Measurements from ENCODE around the gene LRBA.

DNA sequence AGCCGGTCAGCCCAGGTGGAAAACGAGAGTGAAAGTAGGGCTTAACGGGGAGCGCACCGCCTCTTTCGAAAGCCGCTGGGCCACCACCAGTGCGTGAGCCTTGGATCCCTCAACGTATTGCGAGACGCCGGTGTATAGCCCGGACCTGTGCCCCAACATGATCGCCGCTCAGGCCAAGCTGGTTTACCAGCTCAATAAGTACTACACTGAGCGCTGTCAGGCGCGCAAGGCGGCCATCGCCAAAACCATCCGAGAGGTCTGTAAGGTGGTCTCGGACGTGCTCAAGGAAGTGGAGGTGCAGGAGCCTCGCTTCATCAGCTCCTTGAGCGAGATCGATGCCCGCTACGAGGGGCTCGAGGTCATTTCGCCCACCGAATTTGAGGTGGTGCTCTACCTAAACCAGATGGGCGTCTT, 432.2 kb downstream of the LRBA start:
- TF ChIP-seq CTCF (IDR thresholded peaks at IDR 0.05): no peak
- TF ChIP-seq POLR2AphosphoS5 (IDR thresholded peaks at IDR 0.05): no peak
- TF ChIP-seq EP300 (IDR thresholded peaks at IDR 0.05): no peak
